DMS 273 (cell line): ENCODE results near the gene SAMD14.

Experiments used
- DNase-seq: peaks from one replicate; lab custom pipeline; 2025; ENCODE audit not compliant: unreplicated experiment; lab: John Stamatoyannopoulos, UW

Gene SAMD14

DNA sequence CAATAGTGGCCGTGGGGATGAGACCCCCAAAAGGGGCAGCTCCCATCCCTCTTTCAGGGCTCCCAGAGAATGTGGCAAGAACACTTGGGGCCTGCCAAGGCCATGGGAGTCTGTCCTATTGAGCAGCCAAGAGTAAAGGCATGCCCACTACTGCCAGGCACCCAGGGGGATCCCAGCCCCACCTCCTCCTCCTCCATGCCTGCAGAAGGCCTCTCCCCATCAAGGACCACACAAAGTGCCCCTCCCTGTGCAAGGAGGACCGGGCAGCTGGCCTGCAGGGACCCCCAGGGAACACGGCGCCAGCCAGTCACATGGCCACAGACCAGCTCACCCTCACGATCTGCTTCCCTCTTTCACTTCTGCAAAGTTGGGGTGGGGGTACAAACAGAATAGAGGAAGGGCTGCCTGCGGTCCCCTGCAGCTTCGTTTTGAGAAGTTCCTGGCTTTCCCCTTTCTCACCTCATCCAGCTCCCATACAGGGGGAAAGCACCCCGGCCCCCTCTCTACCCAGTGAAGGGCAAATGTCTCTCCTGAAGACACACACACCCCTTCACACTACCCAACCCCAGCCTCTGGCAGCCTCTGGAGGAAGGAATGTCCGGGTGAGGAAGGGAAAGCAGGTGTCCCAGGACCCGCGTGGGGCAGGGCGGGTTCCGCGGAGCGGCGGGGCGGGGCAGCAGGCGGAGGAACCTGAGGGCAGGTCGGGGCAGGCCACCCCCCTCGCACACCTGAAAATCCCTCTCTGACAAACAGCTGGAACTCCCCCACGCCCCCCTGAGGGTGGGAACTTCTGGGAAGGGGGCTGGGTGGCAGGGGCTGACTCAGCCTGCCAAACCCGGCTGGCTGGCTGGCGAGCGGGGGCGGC is 18.5 kb upstream of the SAMD14 start:
- DNase-seq, result peak; percentile 84

DNA sequence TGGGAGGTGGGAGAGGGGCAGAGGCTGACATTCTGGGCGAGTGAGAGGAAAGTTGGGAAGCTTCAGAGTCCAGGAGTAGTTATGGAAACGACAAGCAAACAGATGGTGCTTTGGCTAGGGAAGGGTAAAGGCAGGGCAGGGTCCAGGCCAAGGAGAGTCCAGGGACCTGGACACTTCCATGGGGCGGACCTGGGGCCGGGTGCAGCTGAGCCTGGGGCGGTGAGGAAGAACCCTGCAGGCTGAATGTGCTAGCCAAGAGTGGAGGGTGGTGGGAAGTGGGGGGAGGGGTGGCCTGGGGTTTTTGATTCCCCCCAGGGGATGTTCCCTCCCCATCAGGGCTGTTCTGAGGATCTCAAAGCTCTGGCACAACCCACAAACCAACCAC is 17.9 kb upstream of the SAMD14 start:
- DNase-seq, result peak; percentile 58

DNA sequence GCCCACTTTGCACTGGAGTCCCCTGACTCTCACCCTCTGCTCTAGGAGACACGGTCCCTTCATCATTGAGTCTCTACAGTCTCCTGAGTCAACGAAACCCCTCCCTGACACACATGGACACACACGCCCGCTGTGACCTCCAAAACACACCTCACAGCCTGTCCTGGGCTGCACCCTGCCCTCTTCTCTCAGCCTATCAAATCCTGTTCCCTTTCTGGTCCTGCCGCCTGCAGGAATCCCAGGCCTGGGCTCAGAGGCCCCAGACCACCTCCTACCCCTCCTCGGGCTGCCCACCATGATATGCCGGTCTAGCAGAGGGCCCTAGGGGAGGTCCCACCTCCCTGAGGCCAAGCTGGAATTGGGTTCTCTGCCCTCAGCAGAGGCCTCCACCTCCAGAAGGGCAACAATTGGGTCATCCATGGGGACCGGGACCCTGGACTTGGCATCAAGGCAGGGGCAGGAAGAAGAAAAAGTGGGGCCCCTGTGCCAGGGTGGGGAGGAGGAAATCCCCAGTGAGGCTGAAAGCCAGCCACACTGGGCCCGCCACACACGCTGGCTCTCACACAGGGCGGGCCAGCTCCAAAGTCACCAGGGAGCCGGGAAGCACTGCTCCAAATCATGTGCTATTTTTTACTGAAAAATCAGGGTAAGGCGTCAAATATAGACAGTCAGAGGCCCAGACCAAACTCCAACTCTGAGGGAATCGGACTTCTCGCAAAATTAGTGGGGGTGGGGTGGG is 17.1 kb upstream of the SAMD14 start:
- DNase-seq, result no peak

DNA sequence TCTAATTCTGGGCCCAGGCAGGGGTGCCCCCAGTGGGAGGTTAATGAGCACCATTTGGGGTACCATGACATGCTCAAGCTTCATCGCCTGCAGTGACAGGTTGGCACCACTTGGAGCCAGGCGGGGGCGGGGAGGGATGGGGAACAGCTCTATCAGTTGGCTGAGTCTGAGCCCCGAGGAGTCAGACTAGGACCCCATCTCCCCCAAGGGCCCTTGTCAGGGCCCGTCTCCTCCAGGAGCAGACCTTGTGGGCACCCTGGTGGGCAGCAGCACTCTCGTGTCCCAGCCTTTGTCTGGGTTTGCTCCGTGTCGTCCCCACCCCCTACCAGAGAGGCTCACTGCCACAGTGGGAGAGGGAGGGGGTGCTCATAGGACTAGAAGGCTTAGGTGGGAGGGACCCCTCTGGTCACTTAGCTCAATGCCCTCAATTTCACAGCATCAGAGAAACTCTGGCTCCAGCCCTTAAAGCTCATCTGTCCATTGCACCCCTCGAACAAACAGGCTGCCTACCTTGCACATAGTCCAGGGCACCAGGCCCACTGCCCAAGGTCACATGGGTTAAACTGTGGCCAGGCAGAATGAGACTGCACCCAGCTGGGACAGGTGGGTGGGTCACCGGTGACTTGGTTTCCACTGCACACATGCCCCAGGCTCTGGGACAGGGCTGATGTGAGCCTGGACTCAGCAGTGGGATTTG is 16.4 kb upstream of the SAMD14 start:
- no peak for DNase-seq

DNA sequence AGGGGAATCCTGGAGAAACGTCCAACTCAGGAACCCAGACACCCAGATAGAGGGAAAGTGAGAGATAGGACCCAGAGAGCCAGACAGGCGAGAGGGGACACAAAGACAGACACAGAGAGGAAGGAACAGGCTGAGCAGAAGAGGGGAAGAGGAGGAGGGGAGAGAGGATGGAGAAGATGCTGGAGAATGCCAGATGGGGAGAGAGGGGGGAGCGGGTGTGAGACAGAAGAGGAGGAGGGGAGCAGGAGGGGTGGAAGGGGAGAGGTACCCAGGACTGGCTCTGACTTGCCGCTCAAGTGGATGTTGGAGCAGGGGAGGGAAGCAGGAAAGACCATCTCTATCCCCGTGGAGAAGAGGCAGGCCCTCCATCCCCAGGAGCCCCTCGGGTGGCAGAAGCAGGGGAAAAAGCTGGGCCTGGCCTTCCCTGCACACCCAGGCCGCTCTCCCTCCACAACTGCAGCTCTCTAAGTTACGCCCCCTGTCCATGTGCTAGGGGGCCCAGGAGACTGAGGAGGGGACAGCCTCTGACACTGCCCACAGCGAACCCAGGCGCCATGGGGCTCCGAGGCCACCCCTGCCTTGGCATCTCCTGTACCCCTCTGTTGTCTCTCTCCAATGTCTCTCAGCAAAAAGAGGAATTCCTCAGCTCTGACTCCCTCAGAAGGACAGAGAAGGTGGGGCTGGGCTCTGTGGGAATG is 15.7 kb upstream of the SAMD14 start:
- DNase-seq, result no peak

DNA sequence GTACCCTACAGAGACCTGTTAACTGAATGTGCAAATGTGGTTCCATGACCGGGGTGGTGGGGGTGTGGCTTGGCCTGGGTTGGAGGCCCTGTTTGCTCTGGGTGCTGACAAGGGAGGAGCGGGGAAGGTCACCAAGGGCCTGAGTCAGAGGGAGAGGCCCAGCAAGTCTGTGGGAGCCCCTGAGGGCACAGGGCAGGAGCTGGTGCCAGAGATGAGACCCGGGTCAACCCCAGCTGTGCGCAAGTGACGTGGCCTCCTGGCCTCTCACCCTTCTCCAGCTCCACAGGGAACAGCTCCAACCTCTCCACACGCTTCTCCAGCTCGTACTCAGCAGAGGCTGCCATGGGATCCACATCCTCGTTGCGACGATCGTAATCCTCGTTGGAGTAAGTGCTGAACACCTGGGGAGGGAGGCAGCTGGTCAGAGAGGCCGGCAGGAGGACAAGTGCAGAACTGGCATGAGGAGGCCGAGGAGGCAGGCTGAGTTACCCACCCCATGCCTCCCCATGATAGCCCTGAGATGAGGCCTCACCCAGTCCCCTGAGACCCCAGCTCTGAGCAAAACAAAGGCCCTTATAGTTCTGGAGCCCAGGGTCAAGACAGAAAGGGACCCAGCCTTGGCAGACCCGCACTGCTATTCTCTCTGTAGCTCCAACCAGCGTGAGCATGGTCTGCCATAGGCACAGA is 15.0 kb upstream of the SAMD14 start:
- no peak for DNase-seq

DNA sequence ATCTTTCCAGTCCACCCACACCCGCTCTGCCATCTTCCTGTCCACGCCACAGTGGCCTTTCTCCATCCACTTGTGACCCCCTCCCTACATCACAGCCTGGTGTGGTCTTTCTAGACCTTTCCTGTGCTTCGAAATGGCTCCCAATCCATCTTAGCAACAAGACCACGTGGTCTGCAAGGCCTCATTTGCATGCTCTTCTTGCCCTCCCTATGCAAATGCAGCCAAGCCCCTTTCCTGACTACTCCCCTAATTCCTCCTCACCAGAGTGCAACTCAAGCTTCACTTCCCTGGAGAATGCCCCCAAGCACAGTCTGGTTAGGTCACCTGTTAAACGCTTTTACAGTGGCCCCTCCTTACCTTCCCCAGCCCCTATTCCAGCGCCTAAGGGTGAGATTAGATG is 14.4 kb upstream of the SAMD14 start:
- no peak for DNase-seq

DNA sequence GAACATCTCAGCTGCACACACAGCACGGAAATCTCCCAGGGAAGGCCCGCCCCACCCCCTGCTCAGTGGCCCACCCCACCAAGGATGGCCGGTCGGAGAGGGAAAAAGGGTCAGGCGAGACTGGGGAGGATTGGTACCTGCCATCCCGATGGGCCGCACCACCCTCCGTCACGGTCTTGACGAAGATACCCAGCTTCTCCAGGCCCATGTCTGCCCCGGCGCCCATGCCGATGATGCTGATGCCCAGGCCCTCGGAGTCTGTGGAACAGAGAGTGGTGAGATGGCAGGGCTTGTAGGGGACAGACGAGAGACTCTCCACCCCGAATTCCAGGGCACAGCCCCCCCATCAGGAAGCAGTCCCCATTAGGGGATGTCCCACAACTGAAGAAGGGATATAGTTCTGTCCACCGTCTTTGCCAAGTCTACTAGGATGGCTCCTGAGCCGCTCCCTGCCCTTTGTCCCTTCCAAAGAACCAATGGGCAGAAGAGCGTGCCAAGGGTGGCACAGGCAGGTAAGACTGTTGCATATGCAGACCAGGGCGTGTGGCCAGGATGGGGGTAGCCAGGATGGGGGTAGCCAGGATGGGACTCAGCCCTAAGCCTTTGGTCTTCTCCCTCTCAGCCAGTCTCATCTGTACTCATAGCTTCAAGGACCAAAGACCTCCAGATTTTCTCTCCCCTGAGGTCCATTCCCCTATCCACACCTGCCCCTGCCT is 13.7 kb upstream of the SAMD14 start:
- DNase-seq, result no peak

DNA sequence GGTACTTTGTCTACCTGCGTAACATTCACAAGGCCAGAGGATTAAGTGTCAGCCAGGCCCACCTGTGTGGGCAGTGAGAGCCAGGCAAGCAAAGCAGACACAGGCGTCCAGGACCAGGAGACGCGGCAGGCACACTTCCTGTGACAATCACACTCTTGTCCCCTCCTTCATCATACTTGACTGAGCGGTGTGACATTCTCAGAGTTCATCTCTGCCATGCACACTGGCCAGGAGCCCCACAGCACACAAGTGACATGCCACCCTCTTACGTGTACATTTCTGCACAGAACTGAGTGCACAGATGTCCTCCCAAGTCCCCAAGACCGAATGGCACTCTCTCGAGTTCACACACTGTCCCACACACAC is 11.8 kb upstream of the SAMD14 start:
- no peak for DNase-seq

DNA sequence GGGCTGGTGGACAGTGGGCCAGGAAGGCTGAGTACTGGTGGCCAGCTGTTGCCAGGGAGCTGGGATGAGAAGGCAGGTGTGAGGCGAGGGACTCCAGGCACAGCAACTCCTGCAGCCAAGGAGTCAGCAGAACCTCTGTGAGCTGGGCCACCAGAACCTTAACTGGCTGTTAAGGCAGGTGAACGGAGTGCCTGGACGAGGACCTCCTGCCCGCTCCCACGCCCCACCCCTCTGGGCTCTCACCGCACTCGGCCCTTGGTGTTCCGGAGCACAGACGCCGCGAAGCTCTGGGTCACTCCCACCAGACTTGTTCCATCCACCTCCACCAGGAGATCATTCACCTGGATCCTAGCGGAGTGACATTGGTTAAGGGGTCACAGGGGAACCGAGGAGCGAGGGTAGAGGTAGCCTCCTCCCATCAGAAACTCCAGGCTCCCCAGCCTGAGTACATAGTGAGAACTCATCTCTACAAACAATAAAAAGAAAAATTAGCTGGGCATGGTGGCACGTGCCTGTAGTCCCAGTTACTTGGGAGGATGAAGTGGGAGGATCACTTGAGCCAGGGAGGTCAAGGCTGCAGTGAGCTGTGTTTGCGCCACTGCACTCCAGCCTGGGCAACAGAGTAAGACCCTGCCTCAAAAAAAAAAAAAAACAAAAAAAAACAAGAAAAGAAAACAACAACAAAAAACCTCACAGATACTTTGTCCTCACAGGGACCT is 11.2 kb upstream of the SAMD14 start:
- DNase-seq, result no peak

DNA sequence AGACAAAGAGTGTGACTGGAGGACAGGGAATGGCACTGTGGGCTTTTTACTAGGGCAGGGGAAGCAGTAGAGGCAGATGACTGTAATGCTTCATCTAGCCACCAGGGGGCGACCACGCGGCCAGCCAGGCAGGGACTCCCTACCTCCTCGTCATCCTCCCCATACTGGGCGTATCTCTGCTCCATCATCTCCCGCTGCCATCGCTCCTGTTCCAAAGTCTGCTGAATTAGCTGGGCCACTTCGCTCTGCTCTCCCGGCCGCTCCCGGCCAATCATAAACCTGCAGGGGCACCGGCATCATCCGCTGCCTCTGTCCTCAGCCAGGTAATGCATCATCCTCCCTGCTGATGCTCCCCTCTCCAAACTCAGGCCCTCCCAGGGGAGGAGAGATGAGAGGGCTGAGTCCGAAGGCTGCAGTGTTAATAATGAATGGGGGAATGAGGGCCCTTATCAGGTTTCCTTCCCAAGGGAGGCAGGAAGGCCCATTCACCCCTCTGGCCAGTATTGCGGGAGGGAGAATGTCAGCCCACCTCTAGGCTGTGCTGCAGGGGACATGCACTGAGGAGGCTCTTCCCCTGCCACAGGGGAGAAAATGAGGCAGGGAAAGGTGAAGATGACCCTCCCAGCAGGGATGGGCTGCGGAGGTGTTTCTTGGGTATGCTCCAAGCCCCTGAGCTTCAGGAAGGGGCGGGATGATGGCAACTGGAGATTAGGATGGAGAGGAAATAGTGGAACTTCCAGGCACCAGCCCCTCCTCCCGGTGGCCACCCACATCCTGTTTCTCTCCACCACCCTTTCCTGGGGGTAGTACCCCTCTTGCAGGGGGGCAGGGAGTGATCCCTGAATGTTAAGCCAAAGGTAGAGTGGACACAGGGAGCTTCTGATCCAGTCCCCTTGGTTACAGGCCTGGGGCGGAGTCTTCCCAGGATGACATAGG is 10.3 kb upstream of the SAMD14 start:
- peak; percentile 87 for DNase-seq

DNA sequence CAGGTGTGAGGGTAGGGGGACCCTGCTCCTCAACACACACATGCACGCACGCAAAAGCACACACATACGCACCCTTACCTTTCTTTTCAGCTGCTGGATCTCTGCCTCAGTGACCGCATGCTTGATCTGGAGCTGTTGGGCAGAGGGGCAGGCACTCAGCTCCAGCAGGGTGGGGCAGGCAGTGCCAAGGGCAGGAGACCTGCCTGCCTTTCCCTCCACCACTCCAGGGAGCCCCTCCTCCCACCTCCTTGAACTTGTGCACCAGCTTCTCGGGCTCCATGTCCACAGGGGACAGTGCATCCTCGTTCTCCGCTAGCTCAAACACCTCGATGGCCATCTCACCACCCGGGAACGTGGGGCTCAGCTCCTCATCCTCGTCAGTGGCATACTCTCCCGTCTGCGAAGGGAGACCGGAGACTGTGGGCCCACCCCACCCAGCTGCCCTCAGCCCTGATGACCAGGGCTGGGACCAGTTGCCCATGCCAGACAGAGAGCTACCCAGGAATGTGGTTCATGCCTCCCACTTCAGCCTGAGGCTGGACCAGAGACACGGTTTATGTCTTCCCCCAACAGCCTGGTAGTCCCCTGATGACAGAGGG is 9.3 kb upstream of the SAMD14 start:
- DNase-seq, result no peak

DNA sequence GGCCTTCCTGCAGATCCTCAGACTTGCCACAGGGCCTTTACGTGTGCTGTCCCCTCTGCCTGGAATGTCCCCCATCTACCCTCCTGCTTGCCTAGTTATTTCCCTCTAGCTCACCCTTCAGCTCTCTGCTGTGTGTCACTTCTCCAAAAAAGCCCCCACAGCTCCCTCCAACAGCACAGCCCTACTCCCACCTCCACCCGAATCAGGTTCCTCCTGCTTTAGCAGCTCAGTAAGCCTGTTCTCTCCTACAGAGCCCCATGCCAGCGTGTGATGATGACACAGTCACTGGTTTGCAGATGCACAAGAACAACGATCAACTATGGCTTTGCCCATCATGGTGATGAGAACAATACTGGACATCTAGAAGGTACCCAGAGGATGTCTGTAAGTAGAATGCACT is 7.1 kb upstream of the SAMD14 start:
- no peak for DNase-seq

DNA sequence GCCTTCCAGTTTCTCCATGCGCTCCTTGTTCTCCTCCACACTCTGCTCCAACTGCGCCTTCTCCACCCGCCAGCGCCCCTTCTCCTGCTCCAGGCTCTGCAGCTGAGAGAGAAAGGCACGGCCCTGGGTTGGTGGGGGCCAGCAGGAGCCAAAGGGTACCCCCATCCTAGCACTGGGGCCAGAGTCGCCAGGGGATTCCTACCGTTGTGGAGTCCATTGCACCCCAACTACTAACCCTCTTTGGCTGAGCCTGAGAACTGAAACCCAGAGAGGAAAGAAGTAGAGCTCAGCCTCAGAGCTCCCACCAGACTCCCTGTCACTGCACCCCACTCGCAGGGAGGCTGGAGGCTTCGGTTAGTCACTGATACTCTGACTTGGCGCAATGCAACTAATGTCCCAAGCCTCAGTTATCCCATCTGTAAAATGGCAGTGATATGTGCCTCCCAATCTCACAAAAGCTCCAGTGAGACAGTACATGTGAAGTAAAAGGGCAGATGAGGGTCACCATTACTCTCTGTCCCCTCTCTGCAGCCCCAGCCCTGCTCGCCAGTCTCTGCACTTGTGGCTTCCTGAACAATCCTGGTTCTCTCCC is 6.2 kb upstream of the SAMD14 start:
- DNase-seq, result no peak

DNA sequence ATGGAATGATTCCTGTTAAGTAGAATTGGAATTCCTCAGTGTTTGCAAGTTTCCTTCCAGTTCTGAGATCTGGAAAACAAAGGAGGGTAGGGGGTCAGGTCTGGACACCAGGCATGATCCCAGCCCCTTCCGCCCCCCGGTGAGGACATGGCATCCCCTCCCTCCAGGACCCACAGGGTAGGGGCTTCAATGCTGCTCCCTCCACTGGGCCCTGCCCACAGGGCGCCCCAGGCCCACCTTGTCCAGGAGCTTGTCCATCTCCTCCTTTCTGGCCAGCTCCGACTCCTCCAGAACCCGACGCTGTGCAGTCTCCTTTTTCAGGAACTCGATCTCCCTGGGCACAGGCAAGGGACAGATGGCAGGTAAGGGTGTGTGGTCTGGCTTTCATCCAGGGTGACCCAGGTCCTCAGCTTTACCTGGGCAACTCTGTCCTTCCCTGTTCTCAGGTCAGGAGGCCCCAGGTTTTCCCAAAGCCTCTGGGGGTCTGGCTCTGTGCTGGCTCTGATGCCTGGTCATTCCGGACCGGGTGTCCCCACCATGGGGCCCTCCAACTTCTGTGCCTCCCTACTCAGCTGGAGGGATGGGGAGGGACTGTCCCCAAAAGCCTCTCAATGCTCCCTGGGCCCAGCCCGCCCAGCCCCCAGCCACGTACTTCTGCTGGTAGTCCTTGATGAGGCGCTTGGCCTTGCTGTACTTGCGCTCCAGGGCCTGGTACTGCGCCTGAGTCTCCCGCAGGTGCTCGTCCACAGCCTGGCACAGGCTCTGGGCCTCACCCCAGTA is 5.5 kb upstream of the SAMD14 start:
- peak; percentile 29 for DNase-seq

DNA sequence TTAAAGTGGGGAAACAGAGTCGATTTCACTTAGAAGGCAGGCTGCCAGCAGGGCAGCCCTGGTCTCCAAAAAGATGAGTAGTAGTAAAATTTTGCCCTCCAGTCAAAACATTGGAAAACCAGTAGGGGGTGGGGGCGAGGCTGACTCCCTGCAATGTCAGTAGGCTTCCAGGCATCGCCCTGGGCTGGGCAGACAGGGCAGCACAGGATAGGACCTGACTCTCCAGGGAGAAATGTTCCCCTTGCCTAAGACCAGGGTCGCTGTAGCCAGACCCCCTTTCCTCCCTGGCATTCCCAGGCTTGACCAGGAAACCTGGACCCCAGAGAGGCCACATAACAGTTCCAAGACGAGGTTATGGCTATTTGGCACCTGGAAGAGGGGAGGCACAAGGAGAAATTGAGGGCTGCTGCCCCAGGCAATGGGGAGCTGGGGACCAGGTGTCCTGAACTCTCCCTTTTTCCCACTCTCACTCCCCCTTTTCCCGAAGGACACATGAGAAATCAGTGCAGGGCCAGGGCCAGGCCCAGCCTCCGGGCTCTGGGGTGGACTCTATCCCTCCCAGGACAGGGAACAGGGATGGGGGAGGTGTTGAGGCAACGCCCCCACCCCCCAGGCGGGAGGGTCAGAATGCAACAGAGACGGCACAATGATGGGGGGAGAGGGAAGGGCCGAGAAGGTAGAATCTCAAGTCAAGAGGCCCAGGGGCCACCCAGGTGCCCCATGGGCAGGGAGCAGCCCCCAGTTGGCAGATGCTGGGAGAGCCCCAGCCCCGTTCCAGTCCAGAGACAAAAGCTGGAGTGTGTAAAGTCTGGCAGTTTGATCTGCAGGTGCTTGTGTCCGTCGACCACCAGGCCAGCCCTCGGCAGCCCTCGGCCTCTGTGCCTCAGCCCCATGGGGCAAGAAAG is 4.5 kb upstream of the SAMD14 start:
- DNase-seq, result peak; percentile 64
